ENCODE measurements around the gene NEU1.

DNA sequence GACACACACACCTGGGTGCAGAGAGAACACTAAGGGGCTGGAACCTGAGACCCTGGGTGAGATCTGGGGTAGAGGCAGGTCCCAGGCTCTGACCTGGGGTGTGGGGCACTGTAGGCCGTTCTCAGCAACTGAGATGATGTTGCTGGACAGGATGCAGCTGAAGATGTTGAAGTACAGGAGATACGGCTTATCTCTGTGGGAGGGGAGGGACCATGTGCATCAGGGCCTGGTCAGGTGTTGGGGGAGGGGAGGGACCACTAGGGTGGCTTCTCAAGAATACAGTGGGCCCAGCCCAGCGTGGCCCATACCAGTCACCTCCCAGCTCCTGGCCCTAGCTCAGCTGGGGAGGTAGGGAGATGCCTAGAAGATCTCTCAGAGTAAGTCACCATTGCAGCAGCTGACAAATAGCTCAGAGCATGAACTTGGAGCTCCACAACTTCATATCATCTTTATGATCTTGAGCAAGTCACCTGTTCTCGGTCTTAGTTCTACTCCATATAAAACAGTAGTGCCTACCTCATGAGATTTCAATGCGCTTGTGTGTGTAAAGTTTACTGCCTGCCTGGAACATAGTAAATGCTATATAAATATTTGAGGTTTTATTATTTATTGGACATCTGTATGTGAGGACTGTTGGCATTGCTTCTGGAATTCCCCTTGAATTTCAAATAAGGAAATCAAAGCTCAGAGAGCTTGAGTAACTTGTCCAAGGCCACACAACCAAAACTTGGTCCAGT, 12.4 kb upstream of the NEU1 start:
- no peak for TF ChIP-seq EZH2phosphoT487 (IDR thresholded peaks at IDR 0.05; ENCODE audit: insufficient read depth, low read depth)
- no peak for TF ChIP-seq EZH2 (IDR thresholded peaks at IDR 0.05; ENCODE audit: insufficient read depth, poor library complexity, severe bottlenecking)
